Measurements from ENCODE around the gene CNGB1.

Gene CNGB1

GRCh38 chr16:57972306-57972705 lies 1.4 kb upstream of the CNGB1 start:
- DNase-seq (ENCODE audit: low read depth in 3 of 3) = no peak

- DNase-seq (ENCODE audit: low read depth in 3 of 3) = no peak
Measured at GRCh38 chr16:57971848-57972247, 920 bp upstream of the CNGB1 start.

GRCh38 chr16:57970319-57970718 lies 609 bp downstream of the CNGB1 start:
- no peak for DNase-seq (ENCODE audit: low read depth in 3 of 3)

GRCh38 chr16:57969451-57970123 lies 1.3 kb downstream of the CNGB1 start:
- DNase-seq (ENCODE audit: low read depth in 3 of 3) = no peak

- no peak for DNase-seq (ENCODE audit: low read depth in 3 of 3)
Measured at GRCh38 chr16:57967916-57968315, 3.0 kb downstream of the CNGB1 start.

- DNase-seq (ENCODE audit: low read depth in 3 of 3) = no peak
Measured at GRCh38 chr16:57966986-57967385, 3.9 kb downstream of the CNGB1 start.

- DNase-seq (ENCODE audit: low read depth in 3 of 3) = no peak
Measured at GRCh38 chr16:57966204-57966771, 4.6 kb downstream of the CNGB1 start.

GRCh38 chr16:57964157-57964700 lies 6.7 kb downstream of the CNGB1 start:
- DNase-seq (ENCODE audit: low read depth in 3 of 3) = no peak

- DNase-seq (ENCODE audit: low read depth in 3 of 3) = no peak
Measured at GRCh38 chr16:57962756-57963155, 8.2 kb downstream of the CNGB1 start.

- no peak for DNase-seq (ENCODE audit: low read depth in 3 of 3)
Measured at GRCh38 chr16:57962046-57962445, 8.9 kb downstream of the CNGB1 start.

- no peak for DNase-seq (ENCODE audit: low read depth in 3 of 3)
Measured at GRCh38 chr16:57961538-57961937, 9.4 kb downstream of the CNGB1 start.

- DNase-seq (ENCODE audit: low read depth in 3 of 3) = no peak
Measured at GRCh38 chr16:57960826-57961472, 10.0 kb downstream of the CNGB1 start.

GRCh38 chr16:57960310-57960709 lies 10.6 kb downstream of the CNGB1 start:
- no peak for DNase-seq (ENCODE audit: low read depth in 3 of 3)

- DNase-seq (ENCODE audit: low read depth in 3 of 3) = no peak
Measured at GRCh38 chr16:57959804-57960203, 11.1 kb downstream of the CNGB1 start.

- no peak for DNase-seq (ENCODE audit: low read depth in 3 of 3)
Measured at GRCh38 chr16:57959121-57959520, 11.8 kb downstream of the CNGB1 start.

- DNase-seq (ENCODE audit: low read depth in 3 of 3) = no peak
Measured at GRCh38 chr16:57958544-57958943, 12.4 kb downstream of the CNGB1 start.

GRCh38 chr16:57957673-57958392 lies 13.1 kb downstream of the CNGB1 start:
- DNase-seq (ENCODE audit: low read depth in 3 of 3) = no peak

- DNase-seq (ENCODE audit: low read depth in 3 of 3) = no peak
Measured at GRCh38 chr16:57956924-57957672, 13.8 kb downstream of the CNGB1 start.

- no peak for DNase-seq (ENCODE audit: low read depth in 3 of 3)
Measured at GRCh38 chr16:57956270-57956808, 14.6 kb downstream of the CNGB1 start.

GRCh38 chr16:57955572-57956188 lies 15.2 kb downstream of the CNGB1 start:
- no peak for DNase-seq (ENCODE audit: low read depth in 3 of 3)

- DNase-seq (ENCODE audit: low read depth in 3 of 3) = no peak
Measured at GRCh38 chr16:57953857-57954256, 17.1 kb downstream of the CNGB1 start.

All from stimulated activated CD4-positive, alpha-beta T cell treated with anti-CD3 and anti-CD28 coated beads, TNF-alpha, amount 100 ng/mL, for 4 hours (primary cell).